AG08396 (cell line): ENCODE data around the gene GPC3.
A peak's percentile ranks its signal among the peaks of the same experiment; 100 is the strongest.
"Not testable (repeated sequence)": the region's sequence is repeated elsewhere in the genome, so short reads cannot be mapped to it uniquely, and the experiment has no call there.

ENCODE experiments used
- DNase-seq: peaks from one replicate; pipeline ENCODE4 v3.0.0; 2012; ENCODE audit warnings: low spot score, mixed read lengths

GPC3 gene

GRCh38 chrX:133762976-133763548, 222.3 kb downstream of the GPC3 start:
- not testable (repeated sequence) for DNase-seq

GRCh38 chrX:133754657-133755056, 230.7 kb downstream of the GPC3 start:
- DNase-seq: no peak

GRCh38 chrX:133749951-133750350, 235.4 kb downstream of the GPC3 start:
- DNase-seq: no peak

- DNase-seq: no peak
Measured at GRCh38 chrX:133749370-133749769, 236.0 kb downstream of the GPC3 start.

- no peak for DNase-seq
Measured at GRCh38 chrX:133747196-133747595, 238.2 kb downstream of the GPC3 start.

GRCh38 chrX:133746593-133746992, 238.8 kb downstream of the GPC3 start:
- no peak for DNase-seq

- DNase-seq: no peak
Measured at GRCh38 chrX:133745349-133745748, 240.0 kb downstream of the GPC3 start.

- DNase-seq: no peak
Measured at GRCh38 chrX:133742602-133743305, 242.6 kb downstream of the GPC3 start.

GRCh38 chrX:133741303-133741702, 244.1 kb downstream of the GPC3 start:
- no peak for DNase-seq

GRCh38 chrX:133726642-133727041, 258.8 kb downstream of the GPC3 start:
- no peak for DNase-seq

- DNase-seq: peak; percentile 35
Measured at GRCh38 chrX:133726211-133726630, 259.2 kb downstream of the GPC3 start.

GRCh38 chrX:133723930-133724329, 261.5 kb downstream of the GPC3 start:
- DNase-seq: no peak

GRCh38 chrX:133722756-133723155, 262.6 kb downstream of the GPC3 start:
- DNase-seq: no peak

GRCh38 chrX:133720269-133720668, 265.1 kb downstream of the GPC3 start:
- not testable (repeated sequence) for DNase-seq

GRCh38 chrX:133715715-133716114, 269.7 kb downstream of the GPC3 start:
- DNase-seq: no peak

GRCh38 chrX:133709501-133709900, 275.9 kb downstream of the GPC3 start:
- no peak for DNase-seq

GRCh38 chrX:133706890-133707289, 278.5 kb downstream of the GPC3 start:
- no peak for DNase-seq

GRCh38 chrX:133702230-133702629, 283.2 kb downstream of the GPC3 start:
- no peak for DNase-seq

GRCh38 chrX:133699023-133699728, 286.2 kb downstream of the GPC3 start:
- no peak for DNase-seq

GRCh38 chrX:133698298-133698697, 287.1 kb downstream of the GPC3 start:
- peak; percentile 7 for DNase-seq

GRCh38 chrX:133697656-133698055, 287.7 kb downstream of the GPC3 start:
- DNase-seq: no peak

- DNase-seq: no peak
Measured at GRCh38 chrX:133689997-133690599, 295.3 kb downstream of the GPC3 start.

GRCh38 chrX:133685822-133686221, 299.6 kb downstream of the GPC3 start:
- DNase-seq: no peak
